Melanocyte of skin (primary cell): ENCODE results near the gene WFDC9. TPM values are rescaled to one million over a fixed set of nuclear protein-coding genes. Genes with fewer than 3 reads are reported as not detected.

Experiments
- small RNA-seq, 2 donors: library from RNA; depleted of rRNA; stranded (forward); fragments of <200 nt; gene quantifications; one replicate each; pipeline ENCODE3, GENCODE V24; 2012
- total RNA-seq, 2 donors: library from RNA; depleted of rRNA; stranded (reverse); fragments of >200 nt; gene quantifications; 2 replicates each; pipeline ENCODE4 v1.2.3, GENCODE V29; 2012

The WFDC9 gene
- total RNA-seq, result not detected

DNA sequence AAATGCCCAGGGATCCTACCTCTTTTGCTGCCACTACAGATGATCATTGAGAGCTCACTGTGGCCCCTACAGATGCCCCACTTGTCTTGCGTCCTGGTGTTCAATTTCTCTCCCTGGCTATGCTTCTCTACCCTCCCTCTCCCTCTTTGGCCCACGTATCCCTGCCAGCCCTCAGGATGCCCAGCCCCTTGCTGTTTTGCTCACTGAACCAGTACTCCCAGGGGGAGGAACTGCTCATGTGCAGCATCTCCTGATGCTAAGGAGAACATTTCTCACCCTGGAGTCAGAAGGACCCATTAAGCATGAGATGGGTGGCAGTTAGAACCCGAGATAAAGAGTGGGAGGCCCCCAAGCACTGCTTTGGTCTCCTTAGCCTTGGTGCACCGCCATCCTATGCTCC, at the start of gene WFDC9:
WFDC9 (minus strand) TSS at position 101 of the 400 bp plus-strand sequence. CDS start 21,103 bp downstream, outside the sequence.

DNA sequence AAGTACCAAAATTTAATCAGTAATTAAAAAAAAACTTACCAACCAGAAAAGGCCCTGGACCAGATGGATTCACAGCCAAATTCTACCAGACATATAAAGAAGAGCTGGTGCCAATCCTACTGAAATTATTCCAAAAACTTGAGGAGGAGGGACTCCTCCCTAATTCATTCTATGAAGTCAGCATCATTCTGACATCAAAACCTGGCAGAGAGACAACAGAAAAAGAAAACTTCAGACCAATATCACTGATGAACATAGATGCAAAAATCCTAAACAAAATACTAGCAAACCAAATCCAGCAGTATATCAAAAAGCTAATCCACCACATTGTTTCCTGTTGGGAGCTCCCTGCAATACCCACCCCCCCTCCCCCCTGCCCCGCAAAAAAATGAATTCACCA, 39.1 kb upstream of the WFDC9 start, which contains the start of gene WFDC11:
WFDC11 (minus strand) TSS at position 101 of the 400 bp plus-strand sequence. CDS start 19,639 bp downstream, outside the sequence.

GRCh38 chr20:45629496-45630100, 1.5 kb downstream of the WFDC9 start, which contains the start of gene WFDC10A:
Gene WFDC10A (plus strand): TSS chr20:45629739. CDS start chr20:45629814, 75 bp downstream.

GRCh38 chr20:45579184-45579583, 51.9 kb downstream of the WFDC9 start, which contains the start of gene WFDC8:
Gene WFDC8 (minus strand): TSS chr20:45579284. CDS start chr20:45579247, 37 bp downstream.

Small RNAs within 50 kb of the gene (small RNA-seq; reads per million reads assigned to genes)
- 0 reads per million in 2 donors for gene RNA5SP485

Other genes starting within 250 kb of the WFDC9 start
- gene DBNDD2, start 223.0 kb downstream of the WFDC9 start, total RNA-seq, result 10 to 100 TPM in 1 of 2 donors, under 1 TPM in 1; 0.69 to 11.0 TPM
- 10 to 100 TPM; 39.9 to 46.3 TPM for gene PIGT, start 215.1 kb downstream of the WFDC9 start, total RNA-seq
- not detected for gene WFDC2, start 161.5 kb downstream of the WFDC9 start, total RNA-seq
- not detected for gene SPINT3, start 115.7 kb downstream of the WFDC9 start, total RNA-seq
- gene WFDC6, start 91.8 kb downstream of the WFDC9 start, total RNA-seq, result not detected
- gene EPPIN, start 83.9 kb downstream of the WFDC9 start, total RNA-seq, result not detected
- not detected for gene WFDC8, start 52.0 kb downstream of the WFDC9 start, total RNA-seq
- gene WFDC10A, start 1.5 kb downstream of the WFDC9 start, total RNA-seq, result not detected
- not detected for gene WFDC11, start 39.0 kb upstream of the WFDC9 start, total RNA-seq
- not detected for gene WFDC13, start 70.8 kb upstream of the WFDC9 start, total RNA-seq
- not detected for gene WFDC10B, start 73.7 kb upstream of the WFDC9 start, total RNA-seq
- gene SPINT4, start 91.1 kb upstream of the WFDC9 start, total RNA-seq, result not detected
- under 1 TPM in 1 of 2 donors, not detected in 1; 0.33 TPM for gene WFDC3, start 160.6 kb upstream of the WFDC9 start, total RNA-seq
- 10 to 100 TPM in 1 of 2 donors, 1 to 10 TPM in 1; 6.2 to 10.3 TPM for gene DNTTIP1, start 160.7 kb upstream of the WFDC9 start, total RNA-seq
- 10 to 100 TPM; 42.3 to 85.6 TPM for gene UBE2C, start 181.4 kb upstream of the WFDC9 start, total RNA-seq
- not detected for gene TNNC2, start 196.0 kb upstream of the WFDC9 start, total RNA-seq
- 10 to 100 TPM; 25.6 to 34.1 TPM for gene SNX21, start 202.5 kb upstream of the WFDC9 start, total RNA-seq
- 10 to 100 TPM; 41.0 to 41.6 TPM for gene ACOT8, start 226.1 kb upstream of the WFDC9 start, total RNA-seq
- 1 to 10 TPM; 4.7 to 4.8 TPM for gene ZSWIM3, start 226.3 kb upstream of the WFDC9 start, total RNA-seq
- gene ZSWIM1, start 249.9 kb upstream of the WFDC9 start, total RNA-seq, result 10 to 100 TPM in 1 of 2 donors, 1 to 10 TPM in 1; 10.0 to 10.7 TPM